Stimulated activated CD4-positive, alpha-beta T cell treated with anti-CD3 and anti-CD28 coated beads, Interleukin-2, amount 100 ng/mL, for 48 hours (primary cell): ENCODE measurements around the gene OAF.

ENCODE experiments used
- DNase-seq, 2 donors: peaks; one replicate each; pipeline ENCODE4 v3.0.0-alpha.2; 2020

OAF gene

GRCh38 chr11:120224361-120224760, 13.5 kb downstream of the OAF start:
- no peak for DNase-seq

- DNase-seq = no peak
Measured at GRCh38 chr11:120224972-120225909, 14.4 kb downstream of the OAF start.

GRCh38 chr11:120226242-120226641, 15.4 kb downstream of the OAF start:
- DNase-seq = no peak

- no peak for DNase-seq
Measured at GRCh38 chr11:120226714-120227113, 15.9 kb downstream of the OAF start.

GRCh38 chr11:120227228-120227852, 16.5 kb downstream of the OAF start:
- DNase-seq = no peak

- DNase-seq = no peak
Measured at GRCh38 chr11:120228794-120229384, 18.1 kb downstream of the OAF start.

GRCh38 chr11:120229451-120230424, 18.9 kb downstream of the OAF start:
- no peak for DNase-seq

- no peak for DNase-seq
Measured at GRCh38 chr11:120230433-120231071, 19.7 kb downstream of the OAF start.

- no peak for DNase-seq
Measured at GRCh38 chr11:120231963-120232362, 21.1 kb downstream of the OAF start.

GRCh38 chr11:120233207-120233803, 22.5 kb downstream of the OAF start:
- no peak for DNase-seq

- DNase-seq = peak; percentile 61 to 65
Measured at GRCh38 chr11:120235024-120235628, 24.3 kb downstream of the OAF start.

- DNase-seq = no peak
Measured at GRCh38 chr11:120236169-120237107, 25.6 kb downstream of the OAF start.

GRCh38 chr11:120238968-120239620, 28.3 kb downstream of the OAF start:
- no peak for DNase-seq

- DNase-seq = no peak
Measured at GRCh38 chr11:120239713-120240640, 29.1 kb downstream of the OAF start, which contains the start of gene POU2F3. POU2F3 (plus strand) TSS chr11:120240140; CDS start chr11:120240344, 204 bp downstream.

GRCh38 chr11:120240866-120241265, 30.0 kb downstream of the OAF start:
- no peak for DNase-seq

GRCh38 chr11:120241277-120241676, 30.4 kb downstream of the OAF start:
- no peak for DNase-seq

- no peak for DNase-seq
Measured at GRCh38 chr11:120243221-120243620, 32.4 kb downstream of the OAF start.
